CD4-positive, alpha-beta T cell treated with Interleukin-4 for 1 hour (primary cell): ENCODE results near the gene DDIT3.
"Not testable (repeated sequence)": the region's sequence is repeated elsewhere in the genome, so short reads cannot be mapped to it uniquely, and the experiment has no call there.

ENCODE experiments used
- DNase-seq, 2 donors: peaks; one replicate each; pipeline ENCODE4 v3.0.0-alpha.2; 2020 to 2022

The DDIT3 gene

DNA sequence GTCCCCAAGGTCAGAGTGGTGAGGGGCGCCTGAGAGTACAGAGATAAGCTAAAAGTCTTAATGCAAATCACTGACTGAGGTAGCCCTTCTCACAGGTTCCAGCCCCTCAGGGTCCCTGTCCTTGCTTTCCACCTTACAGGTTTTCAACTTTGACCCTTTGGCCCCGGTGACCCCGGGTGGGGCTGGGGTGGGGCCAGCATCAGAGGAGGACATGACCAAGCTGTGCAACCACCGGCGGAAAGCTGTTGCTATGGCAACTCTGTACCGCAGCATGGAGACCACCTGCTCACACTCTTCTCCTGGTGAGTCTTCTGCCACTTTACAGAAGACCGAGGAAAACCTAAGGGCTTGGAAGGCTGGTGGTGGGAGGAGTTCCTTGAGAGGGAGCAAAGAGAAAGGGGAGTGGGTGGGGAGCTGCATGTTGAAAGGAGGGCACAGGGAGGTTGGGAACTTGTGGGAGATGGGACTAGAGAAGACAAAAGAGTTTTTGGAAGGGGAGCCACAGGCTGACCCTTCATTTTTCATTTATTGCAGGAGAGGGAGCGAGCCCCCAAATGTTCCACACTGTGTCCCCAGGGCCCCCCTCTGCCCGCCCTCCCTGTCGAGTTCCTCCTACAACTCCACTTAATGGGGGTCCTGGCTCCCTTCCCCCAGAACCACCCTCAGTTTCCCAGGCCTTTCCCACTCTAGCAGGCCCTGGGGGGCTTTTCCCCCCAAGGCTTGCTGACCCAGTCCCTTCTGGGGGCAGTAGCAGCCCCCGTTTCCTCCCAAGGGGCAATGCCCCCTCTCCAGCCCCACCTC is 4.7 kb upstream of the DDIT3 start:
- DNase-seq = no peak

DNA sequence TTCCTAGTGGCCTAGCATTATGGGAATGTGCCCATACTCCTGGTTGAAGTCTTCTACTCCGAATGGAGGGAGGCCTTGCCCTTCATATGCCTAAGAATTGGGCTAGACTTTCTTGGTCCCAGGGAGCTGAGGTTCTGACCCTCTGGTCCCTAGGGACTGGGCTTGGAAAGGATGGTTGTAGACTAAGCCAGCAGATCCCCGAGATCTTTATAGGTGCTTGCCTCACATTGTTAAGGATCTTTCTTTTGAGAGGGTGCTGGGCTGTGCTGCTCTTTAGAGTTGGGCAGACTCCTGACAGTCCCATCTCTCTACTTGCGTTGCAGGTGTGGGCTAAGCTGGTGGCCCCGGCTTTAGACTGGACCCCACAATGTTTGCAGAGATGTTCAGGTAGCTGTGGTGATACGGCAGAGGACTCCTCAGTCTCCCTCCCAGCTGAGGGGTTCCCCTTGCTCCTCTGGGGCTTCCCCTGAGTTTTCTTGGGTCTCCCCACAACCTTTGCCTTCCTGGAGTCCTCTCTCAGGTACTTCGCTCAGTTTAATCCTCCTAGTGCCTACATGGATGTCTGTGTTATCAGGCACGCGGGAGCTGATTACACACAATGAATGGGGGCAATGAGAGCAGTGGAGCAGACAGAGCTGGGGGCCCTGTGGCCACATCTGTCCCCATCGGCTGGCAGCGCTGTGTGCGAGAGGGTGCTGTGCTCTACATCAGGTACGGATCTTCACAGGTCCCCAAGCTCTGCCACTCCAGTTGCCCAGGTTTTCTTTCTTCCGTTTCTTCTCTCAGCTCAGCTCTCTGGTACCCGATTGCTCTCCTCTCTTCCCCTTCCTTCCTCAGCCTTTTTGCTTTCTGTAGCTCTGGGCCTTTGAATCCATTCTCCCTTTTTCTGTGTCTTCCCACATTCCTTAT is 3.6 kb upstream of the DDIT3 start:
- peak in 1 of 2 donors; percentile 31 for DNase-seq

DNA sequence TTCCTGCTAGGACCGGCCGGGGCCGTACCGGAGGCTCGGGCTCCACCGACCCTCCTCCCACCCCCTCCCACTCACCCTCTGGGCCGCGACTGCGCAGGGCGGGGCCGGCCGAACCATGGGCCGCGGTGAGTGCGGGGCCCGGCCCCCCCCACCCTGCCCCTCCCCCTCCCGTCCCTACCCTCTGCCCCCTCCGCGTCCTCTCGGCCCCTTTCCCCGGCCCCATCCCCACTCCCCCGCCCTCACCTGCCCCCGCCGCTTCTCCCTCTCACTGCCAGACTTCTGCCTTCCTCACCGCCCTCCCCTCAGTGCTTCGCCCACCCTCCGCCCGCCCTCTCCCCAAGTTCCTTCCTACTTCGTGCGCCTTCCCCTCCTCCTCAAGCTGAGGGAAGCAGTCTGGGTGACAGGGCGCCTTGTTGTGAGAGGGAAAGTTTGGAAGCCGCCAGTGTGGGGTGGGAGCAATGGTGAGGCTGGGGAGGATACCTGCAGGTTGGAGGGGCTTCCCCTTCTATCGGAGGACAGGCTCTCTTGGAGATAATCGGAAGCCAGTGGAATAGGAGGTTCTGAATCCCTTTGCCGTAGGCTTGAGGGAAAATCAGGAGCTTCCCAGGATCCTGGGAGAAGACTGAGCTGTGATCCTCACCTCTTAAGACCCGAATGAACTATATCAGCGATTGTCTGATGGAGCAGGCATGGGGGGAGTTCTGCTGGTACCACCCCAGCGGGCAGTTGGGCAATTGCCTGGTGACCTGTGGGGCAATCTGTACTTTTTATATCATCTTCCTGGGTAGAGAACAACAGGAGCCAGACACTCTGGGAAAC is 2.8 kb upstream of the DDIT3 start:
- DNase-seq = peak; percentile 63 to 69

DNA sequence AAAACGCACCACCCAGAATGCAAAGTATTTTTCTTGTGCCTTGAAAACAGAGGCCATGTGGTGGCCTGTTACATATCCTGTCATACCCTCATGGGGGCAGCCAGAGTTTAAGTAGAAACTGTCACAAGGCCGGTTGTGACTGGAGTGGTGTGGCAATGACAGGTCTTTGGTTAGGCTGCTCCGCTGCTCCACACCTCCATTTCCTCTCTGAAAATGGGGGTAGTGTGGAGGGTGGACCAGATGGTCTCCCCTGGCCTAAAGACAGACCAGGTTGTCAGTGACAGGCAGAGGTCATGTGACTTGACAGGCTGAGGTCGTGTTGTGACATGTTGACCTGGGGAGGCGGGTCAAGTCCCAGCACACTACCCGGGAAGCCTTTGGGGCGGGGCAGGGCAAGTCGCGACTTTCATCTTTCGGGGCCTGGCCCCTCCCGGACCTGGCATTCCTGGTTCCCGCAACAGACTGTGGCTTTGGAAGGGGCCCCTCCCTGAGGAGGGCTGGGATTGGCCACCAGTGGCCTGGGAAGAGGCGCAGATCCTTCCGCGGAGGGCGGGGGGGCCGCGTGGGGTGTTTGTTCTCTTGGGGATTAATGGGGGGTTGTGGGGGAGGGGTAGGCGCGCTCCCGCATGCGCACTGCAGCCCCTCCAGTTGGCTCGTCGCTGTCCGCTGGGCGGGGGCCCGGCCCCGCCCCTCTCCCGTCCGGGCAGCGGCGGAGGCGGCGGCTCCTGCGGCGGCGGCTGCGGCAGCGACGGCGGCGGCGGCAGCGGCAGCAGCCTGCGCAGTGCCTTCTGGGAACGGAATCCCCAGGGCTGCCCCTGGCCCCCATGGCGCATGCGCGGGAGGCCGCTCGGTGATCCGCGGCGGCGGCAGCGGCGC is 1.9 kb upstream of the DDIT3 start, which contains the start of gene MBD6:
MBD6 (plus strand) TSS at position 814 of the 876 bp plus-strand sequence. CDS start 1,480 bp downstream, outside the sequence.
- DNase-seq = peak; percentile 93 to 94

DNA sequence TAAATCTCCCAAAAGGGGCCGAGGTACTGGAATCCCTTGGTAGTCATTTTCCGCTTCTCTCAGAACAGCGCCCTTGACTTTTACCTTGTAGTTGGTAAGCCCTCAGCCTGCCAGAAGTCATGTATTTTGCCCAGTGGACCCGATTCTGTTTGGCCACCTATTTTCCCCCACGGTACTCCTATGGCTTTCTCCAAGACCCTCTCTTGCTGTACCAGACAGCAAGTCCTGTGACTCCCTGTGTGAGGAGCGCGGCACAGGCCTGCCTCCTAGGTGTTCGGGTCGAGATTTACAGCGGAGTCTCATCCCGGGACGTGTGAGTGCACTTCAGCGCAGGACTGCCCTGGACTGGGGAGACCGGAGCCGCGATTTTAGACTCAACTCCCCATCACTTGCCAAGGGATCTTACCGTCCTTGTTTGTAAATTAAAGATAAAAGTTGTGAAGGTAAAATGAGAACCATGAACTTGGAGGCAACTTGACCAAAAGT is 1.3 kb upstream of the DDIT3 start:
- peak; percentile 17 to 21 for DNase-seq

DNA sequence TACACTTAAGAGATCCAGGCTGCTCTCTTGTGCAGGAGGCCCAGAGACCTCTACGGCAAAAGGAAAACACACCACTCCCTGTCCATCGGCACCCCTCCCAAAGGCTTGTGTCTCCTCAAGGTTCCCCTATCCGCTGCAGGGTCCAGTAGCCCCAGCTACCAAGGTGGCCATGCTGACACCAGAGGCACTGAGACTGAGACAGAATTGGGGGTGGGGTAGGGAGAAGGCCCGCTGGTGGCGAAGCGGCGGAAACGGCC is 590 bp downstream of the DDIT3 start:
- DNase-seq = peak; percentile 32 to 37

DNA sequence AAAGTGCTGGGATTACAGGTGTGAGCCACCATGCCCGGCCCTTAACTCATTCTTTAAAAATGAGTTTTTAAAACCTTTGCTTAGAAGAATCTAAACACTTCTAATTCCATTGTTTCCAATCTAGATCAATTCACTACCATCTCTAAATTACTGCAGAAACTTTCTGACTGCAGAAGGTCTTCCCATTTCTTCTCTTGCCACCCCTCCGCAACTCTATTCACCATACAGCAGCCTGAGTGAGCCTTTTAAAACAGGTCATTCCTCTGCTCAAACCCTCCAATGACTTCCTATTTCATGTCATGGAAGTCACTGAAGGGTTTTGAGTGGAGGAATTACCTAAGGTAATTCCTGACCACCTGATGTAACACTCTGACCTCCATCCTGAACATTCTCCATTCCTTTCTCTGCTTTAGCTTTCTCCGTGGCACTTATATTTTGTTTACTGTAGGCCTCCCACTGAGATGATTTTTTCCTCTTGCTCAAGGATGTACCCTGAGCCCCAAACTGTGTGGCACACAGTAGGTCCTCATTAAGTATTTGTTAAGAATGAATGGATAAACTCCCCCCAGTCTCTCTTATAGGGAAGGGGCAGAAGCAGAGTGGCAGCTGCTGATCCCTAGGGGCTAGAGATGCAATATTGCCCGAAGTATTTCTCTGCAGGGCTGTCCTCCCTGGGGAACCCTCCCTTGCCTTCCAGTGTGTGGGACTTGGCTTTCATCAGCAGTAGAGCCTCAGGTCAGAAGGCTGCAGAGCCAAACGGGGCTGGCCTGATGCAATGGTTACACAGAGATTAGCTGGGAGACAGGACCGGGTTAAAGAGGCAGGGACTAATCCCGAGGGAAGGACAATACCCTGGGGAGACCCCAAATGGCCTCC is 1.2 kb downstream of the DDIT3 start:
- DNase-seq = peak in 1 of 2 donors; percentile 19

DNA sequence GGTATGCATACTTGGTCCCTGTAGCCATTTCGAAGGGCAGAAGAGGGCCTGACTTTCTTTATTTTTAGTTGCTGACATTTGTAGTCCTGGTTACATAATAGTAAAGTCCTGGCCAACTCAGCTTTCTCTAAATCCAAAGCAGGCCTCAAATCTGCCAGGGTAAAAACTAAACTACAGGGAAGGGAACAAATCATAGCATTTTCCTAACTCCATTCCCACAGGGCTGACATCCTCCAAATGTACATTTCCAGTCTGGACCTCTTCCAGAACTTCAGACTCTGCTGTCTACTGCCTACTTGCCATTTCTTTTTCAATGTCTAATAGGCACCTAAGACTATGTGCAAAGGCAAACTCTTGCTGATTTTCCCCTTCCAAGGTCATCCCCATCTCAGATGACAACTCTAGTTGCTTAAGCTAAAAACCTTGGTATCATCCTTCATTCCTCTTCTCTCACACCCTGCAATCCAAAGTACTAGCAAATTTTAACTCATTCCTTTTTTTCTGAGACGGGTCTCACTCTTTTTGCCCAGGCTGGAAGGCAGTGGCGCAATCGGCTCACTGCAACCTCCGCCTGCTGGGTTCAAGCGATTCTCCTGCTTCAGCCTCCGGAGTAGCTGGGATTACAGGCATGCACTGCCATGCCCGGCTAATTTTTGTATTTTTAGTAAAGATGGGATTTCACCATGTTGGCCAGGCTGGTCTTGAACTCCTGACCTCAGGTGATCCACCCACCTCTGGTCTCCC is 2.0 kb downstream of the DDIT3 start:
- no peak for DNase-seq

DNA sequence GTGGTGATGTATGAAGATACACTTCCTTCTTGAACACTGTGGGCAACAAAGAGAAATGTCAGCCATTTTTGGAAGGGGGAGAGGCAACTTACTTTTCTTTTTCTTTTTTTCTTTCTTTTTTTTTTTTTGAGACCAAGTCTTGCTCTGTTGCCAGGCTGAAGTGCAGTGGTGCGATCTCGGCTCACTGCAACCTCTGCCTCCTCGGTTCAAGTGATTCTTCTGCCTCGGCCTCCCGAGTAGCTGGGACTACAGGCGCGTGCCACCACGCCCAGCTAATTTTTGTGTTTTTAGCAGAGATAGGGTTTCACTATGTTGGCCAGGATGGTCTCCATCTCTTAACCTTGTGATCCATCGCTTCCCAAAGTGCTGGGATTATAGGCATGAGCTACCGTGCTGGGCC is 2.6 kb downstream of the DDIT3 start:
- DNase-seq = not testable (repeated sequence)

DNA sequence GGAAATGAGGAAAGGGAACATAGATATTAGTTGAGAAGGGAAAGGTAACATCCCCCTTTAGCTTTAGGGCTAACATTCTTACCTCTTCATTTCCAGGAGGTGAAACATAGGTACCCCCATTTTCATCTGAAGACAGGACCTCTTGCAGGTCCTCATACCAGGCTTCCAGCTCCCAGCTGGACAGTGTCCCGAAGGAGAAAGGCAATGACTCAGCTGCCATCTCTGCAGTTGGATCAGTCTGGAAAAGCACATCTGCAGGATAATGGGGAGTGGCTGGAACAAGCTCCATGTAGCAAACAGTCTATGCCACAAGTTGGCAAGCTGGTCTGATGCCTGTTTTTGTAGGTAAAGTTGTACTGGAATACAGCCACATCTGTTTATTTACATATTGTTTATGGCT is 3.1 kb downstream of the DDIT3 start:
- DNase-seq = no peak

DNA sequence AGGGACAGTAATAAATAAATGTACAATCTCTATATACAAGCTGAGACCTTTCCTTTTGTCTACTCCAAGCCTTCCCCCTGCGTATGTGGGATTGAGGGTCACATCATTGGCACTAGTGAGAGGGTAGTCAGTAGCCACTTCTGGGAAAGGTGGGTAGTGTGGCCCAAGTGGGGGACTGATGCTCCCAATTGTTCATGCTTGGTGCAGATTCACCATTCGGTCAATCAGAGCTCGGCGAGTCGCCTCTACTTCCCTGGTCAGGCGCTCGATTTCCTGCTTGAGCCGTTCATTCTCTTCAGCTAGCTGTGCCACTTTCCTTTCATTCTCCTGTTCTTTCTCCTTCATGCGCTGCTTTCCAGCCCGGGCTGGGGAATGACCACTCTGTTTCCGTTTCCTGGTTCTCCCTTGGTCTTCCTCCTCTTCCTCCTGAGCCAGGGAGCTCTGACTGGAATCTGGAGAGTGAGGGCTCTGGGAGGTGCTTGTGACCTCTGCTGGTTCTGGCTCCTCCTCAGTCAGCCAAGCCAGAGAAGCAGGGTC is 3.6 kb downstream of the DDIT3 start:
- DNase-seq = no peak

DNA sequence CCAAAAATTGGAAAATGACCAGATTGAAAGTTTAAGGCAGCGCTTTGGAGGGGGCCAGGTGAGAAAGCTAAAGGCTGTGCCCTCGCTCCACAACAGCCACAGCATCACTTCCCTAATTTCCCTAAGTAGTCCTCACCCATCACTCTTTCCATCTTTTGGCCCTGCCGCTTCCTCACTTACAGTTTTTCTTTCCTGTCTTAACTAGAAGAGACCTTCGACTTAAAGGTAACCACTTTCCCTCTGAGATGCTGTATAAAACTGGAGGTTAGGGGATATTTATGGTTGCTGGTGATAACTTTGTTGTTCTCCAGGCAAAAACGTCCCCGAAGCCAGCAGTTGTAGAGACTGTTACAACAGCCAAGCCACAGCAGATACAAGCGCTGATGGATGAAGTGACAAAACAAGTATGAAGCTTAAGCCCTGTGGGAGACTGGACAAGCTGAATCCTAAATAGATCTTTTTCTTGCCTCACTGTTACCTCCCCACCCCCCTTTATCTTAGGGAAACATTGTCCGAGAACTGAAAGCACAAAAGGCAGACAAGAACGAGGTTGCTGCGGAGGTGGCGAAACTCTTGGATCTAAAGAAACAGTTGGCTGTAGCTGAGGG is 4.3 kb downstream of the DDIT3 start:
- DNase-seq = no peak

DNA sequence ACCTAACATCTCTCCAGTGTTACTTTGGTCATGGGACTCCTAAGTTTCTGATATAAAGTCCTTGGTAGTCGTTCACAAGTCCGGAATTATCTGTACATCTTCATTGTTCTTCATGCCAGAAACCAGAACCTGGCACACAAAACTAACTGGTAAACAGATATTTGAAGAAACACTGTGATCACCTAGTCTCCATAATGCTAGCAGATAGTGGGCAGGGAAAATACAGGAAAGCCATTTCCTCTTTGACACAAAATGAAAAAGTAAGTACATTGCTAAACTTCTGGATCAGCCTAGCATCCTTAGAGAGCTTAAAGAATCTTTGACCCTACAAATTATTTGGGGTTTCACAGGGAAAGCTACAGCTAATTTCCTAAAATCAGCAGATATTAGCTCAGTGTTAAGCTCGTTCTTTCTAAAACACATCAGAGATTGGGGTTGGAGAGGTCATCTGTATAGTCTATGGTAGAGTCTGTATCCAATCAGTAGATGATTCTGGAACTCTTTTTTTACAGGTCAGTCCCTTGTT is 4.8 kb downstream of the DDIT3 start:
- DNase-seq = no peak

DNA sequence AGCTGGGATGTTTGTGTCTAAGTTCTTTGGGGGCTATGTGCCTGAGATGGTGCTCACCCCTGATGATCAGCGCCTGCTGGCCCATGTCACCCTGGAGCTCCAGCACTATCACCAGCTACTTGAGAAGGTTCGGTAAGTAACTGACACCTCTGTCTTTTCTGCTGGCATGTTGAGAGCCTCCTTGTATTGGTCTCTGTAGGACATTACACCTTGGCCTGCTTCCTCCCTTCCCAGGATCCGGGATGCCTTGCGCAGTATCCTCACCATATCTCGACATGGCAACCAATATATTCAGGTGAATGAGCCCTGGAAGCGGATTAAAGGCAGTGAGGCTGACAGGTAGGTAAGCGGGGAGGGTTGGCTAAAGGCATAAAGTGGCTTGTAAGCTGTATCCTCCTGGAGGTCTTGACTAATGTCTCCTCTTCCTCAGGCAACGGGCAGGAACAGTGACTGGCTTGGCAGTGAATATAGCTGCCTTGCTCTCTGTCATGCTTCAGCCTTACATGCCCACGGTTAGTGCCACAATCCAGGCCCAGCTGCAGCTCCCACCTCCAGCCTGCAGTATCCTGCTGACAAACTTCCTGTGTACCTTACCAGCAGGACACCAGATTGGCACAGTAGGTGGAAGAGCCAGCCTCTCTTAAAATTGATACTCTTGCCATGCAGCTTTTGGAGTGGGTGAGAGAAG is 5.5 kb downstream of the DDIT3 start:
- no peak for DNase-seq

DNA sequence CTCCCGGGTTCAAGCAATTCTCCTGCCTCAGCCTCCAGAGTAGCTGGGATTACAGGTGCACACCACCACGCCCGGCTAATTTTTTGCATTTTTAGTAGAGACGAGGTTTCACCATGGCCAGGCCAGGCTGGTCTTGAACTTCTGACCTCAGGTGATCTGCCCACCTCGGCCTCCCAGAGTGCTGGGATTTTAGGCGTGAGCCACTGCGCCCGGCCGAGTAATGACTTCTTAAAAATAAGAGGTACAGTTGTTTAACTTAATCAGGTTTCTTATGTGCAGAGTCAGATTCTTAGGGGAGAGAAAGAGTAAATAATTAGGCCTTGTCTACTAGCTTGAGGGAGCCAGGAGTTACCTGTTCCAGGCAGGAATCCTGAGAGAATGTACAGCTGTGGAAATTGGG is 6.1 kb downstream of the DDIT3 start:
- DNase-seq = not testable (repeated sequence)

DNA sequence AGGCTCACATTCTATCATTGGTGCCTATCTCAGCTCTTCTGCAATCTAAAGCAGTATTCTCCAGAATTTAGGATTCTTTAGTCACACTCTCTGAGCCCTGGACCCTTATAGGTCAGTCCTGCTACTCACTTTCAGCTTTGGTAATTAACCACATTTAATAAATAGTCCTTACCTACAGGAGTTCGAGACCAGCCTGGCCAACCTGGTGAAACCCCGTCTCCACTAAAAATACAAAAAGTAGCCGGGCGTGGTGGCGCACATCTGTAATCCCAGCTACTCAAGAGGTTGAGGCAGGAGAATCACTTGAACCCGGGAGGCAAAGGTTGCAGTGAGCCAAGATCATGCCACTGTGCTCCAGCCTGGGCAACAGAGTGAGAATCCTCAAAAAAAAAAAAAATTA is 6.6 kb downstream of the DDIT3 start:
- DNase-seq = not testable (repeated sequence)

DNA sequence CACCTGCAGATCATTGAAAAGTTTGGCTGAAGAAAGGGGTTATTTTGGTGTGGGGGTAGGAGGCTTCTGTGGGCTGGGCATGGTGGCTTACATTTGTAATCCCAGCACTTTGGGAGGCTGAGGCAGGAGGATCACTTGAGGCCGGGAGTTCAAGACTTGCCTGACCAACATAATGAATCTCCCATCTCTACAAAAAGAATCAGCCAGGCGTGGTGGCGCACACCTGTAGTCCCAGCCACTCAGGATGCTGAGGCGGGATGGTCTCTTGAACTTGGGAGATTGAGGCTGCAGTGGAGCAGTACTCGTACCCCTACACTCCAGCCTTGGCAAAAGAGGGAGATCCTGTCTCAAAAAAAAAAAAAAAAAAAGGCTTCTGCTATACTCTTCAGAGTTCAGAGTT is 7.0 kb downstream of the DDIT3 start:
- no peak for DNase-seq

DNA sequence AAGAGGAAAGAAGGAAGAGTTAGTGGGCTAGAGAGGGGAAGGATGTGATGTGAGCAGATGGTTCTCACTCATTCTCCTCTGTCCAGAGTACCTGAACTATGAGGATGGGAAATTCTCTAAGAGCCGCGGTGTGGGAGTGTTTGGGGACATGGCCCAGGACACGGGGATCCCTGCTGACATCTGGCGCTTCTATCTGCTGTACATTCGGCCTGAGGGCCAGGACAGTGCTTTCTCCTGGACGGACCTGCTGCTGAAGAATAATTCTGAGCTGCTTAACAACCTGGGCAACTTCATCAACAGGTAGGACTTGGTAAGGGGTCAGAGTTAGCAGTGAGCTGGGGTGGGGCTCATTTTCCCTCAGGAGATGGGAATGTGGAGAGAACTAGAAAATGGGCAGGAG is 7.6 kb downstream of the DDIT3 start:
- no peak for DNase-seq
